Stimulated activated CD4-positive, alpha-beta T cell treated with anti-CD3 and anti-CD28 coated beads, Interleukin-12 subunit alpha, Interleukin-12 subunit beta, amount 100 ng/mL, for 4 hours (primary cell): ENCODE results near the gene HOXD12.

ENCODE experiments used
- DNase-seq: peaks from one replicate; pipeline ENCODE4 v3.0.0-alpha.2; 2020

The HOXD12 gene

DNA sequence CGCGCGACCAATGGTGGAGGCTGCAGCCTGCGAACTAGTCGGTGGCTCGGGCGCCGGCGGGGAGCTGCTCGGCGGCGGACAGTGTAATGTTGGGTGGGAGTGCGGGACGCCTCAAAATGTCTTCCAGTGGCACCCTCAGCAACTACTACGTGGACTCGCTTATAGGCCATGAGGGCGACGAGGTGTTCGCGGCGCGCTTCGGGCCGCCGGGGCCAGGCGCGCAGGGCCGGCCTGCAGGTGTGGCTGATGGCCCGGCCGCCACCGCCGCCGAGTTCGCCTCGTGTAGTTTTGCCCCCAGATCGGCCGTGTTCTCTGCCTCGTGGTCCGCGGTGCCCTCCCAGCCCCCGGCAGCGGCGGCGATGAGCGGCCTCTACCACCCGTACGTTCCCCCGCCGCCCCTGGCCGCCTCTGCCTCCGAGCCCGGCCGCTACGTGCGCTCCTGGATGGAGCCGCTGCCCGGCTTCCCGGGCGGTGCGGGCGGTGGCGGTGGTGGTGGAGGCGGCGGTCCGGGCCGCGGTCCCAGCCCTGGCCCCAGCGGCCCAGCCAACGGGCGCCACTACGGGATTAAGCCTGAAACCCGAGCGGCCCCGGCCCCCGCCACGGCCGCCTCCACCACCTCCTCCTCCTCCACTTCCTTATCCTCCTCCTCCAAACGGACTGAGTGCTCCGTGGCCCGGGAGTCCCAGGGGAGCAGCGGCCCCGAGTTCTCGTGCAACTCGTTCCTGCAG, 23.3 kb downstream of the HOXD12 start, which contains the start of gene HOXD9:
Gene HOXD9, plus strand, starts transcription at position 37 of the 728 bp plus-strand sequence. Its CDS starts 50 bp downstream, at position 87.
- no peak for DNase-seq

DNA sequence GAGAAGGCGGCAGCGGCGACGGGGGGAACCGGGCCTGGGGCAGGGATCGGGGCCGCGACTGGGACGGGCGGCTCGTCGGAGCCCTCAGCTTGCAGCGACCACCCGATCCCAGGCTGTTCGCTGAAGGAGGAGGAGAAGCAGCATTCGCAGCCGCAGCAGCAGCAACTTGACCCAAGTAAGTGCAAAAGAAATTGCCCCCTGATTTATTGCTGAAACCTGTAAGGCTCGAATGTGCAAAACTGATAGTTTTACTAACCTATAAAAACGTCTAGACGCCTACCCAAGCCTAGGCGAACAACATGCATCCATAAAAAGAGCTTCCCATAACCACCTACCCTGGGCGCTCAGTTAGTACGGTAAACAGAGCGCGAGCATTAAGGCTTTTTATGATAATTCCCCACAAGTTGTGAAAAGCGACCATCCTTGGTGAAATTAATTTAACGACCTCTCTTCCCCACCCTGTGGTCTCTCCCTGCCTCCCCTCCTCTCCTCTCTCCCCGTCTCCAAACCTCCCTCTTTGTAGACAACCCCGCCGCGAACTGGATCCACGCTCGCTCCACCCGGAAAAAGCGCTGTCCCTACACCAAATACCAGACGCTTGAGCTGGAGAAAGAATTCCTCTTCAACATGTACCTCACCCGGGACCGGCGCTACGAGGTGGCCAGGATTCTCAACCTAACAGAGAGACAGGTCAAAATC, 24.0 kb downstream of the HOXD12 start:
- no peak for DNase-seq

DNA sequence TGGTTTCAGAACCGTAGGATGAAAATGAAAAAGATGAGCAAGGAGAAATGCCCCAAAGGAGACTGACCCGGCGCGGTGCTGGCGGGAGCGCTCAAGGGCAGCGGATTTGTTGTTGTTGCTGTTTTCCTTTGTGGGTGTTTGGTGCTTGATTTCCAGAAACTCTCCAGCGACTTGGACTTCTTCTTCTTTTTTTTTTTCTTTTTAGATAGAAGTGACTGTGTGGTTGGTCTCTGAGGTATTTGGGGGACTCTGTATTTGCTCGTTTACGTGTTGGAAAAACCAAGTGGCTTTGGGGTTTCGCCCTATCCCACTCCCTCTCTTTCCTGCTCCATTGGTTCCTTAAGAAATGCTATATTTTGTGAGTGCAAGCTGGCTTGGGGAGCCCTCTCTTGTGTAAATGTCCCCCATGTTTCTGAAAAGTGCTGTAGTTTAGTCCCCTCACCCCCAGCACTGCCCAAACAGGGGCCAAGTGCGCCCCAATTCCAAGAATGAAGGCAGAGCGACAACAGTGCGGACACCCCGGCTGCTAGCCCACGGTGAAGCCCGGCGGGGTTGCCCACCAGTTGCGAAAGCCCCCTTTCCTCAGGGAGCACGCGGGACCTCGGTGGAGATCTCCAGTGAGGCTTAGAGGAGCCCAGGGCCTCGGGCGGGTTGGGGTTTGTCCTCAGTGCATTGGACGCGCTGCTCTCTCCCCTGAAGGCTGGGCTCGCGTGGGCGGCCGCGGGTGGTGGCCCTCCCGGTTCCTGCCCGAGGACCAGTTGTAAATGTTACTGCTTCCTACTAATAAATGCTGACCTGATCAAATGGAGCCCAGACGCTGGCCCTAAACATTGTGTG, 24.7 kb downstream of the HOXD12 start:
- no peak for DNase-seq

DNA sequence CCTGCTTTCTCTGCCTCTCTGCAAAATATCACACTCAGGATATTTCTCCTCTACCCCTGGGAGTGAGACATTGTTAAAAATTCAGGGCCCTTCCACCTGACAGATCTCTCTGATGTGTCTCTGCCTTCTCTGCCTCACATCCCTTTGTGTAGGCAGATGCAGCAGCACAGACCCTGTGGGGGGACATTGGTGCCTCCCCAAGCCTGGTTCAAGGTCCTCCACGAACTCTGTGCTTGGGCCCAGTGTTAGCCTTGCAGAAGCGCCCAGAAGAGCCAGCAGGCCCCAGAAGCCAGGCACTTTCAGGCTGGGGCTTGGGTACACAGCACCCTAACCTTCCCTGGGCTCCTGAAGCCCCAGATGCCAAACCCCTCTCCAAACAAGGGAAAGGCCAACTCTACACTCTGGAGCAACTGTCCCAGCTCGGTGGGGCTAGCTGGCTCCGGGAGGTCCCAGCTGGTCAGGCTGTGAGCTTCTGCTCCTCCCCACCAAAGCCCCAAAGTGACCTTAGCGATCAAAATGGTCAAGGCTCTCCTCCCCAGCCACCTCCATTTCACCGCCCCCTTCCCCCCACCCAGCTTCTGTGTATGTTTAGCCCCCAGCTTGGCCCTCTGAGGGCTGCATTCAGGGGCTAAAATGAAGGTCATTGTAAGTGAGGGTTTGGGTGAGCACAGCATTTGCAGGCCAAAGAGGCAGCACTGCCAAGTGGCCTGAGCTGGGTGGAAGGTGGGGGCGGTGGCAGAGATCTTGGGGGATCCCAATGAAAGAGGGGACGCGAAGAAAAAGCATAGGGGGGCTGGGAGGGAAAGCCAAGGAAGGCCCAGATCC, 25.6 kb downstream of the HOXD12 start:
- no peak for DNase-seq

DNA sequence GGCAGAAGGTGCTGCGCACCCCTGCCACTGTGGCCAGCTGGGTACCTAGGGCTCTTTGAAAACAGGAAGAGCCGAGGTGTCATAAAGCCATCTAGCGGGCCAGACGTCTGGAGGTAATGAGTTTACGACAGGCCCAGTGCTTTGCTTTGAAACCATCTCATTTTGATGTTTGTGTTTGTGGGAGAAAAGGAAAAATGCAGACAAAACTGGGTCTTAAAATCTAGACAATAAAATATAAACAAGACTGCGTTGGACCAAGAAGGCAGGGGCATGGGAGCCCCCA, 26.1 kb downstream of the HOXD12 start:
- no peak for DNase-seq

DNA sequence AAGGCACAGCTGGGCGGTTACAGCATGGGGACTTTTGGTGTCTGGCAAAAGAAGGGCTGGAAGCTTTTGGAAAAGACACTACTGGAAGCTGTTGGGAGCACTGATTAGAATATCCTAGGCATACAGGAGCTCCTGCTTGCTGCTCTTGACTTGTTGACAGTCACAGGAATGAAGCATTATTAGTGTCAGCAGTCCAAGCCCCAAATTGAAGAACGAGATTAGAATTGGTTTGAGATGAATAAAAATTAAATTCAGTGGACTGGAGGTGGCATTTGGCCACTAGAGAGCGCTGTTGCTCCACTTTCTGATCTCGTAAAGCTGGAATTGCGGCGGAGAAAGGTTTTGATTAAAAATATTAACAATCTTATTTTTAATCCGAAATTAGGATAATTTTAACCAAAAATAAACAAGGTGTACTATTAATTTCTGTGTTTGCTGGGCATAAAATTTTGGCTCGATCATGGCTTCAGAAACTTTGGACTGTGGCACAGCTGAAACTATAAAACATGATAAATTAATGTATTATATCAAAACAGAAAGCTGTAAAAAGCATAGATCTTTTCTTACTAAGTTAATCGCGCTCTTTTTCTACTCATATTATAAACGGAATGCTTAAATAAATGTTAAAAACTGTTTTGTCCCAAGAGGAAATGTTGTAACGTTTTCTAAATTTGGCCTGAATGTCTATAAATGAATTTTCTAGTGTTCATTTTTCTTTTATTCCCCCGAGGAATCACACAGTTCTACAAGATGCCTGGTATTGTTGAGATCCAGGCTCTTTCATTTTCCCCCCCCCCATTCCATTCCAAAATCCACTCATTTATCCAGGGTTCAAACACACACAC, 27.6 kb downstream of the HOXD12 start:
- DNase-seq: peak; percentile 71

DNA sequence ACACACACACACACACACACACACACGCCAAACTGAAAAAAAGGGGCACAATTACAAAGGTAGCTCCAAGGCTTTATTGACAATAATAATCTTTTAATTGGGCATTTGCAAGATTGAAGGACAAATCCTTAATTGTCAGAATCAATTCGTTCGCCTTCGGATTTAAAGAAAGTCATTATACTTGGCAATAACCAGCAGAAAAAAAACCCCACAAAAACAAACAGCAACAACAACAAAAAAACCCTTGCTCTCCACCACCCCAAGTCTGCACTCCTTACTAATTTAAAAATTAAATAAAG, 28.1 kb downstream of the HOXD12 start:
- no peak for DNase-seq

DNA sequence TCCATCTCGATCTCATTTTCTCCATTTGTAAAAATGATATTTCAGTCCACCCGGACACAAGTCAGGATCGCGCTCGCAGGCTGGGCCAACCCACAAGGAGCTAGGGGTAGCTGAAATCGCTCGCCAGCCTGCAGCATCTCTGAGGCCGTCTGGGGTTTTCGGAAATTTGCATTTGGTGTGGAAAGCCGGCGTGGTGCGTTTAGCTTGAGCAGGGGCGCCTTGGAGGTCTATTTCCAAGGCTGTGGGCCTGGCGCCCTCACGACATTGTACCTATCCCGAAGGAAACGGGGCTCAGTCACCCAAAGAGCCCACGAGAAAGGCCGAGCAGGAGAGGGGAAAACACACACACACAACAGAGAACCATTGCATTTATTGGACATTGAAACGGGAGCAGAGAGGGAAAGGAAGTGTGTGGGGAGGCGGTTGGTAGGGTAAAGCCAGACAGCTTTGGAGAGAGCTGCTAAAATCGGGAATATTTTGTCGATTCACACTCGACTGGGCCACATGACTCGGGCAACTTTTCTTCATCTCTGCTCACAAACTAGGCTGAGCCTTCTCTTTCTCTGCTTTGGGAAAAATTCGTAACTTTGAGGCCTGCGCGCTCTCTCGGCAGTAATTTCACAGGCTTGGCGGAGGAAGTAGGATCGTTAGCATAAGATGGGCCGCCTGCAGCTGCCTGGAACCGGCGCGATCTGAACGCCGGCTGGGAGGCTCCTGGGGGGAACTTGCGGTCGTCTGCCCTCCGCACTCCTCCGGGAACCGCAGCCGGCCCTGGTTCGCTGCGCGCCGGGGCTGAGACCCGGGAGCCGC, 28.8 kb downstream of the HOXD12 start:
- DNase-seq: no peak

DNA sequence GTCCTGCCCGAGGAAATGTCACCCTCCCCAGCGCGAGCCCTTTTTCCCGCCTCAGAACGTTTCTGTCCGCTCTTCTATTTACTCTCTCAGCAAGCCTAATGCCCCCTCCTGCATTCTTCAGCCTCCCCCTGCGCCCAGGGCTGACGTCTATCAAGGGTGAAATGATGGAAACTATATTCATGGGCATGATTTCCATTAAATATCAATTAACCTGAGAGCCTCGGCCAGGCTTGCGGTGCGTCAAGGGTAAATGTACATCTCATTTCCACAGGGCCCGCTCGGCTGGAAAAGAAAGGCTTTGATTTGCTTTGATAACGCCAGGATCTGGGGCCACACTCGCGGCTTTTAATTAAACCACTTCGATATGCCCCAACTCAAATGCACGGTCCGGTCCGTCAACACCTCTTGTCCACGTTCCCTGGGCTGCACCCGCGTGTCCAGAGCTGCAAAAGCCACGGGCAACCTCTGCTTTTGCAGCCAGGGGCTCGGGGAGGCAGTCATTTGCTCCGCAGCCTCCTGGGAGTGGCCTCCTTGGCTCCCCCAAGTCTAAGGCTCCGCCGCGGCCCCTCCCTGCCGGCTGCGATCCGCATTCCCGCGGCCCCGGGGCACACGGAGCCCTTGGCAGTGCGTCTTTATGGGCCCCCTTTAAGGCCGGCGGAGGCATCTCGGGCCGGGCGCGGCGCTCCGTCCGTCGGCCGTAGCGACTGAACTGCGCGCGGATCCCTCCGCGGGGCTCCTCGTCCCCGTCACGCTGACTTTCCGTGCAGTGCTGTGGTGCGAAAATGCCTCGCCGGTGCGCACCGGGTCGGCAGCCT, 29.6 kb downstream of the HOXD12 start, which contains the start of gene HOXD8:
Gene HOXD8, plus strand, starts transcription at position 724 of the 815 bp plus-strand sequence. CDS start 662 bp downstream, outside the sequence.
- no peak for DNase-seq

DNA sequence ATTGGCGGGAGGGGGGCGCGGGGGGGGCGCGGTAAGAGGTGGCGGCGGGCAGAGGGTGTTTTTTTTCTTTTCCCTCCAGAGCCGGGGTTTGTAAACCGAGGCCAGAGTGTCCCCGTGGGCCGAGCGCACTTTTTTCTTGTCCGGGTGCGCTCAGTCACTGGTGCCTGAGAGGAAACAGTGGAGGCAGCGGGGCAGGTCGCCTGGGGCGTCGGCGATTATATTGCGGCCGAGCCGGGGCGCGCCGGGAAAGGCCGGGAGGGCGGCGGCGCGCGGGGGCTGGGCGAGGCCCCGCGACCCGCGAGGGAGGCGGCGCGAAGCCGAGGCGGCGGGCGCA, 30.2 kb downstream of the HOXD12 start:
- no peak for DNase-seq

DNA sequence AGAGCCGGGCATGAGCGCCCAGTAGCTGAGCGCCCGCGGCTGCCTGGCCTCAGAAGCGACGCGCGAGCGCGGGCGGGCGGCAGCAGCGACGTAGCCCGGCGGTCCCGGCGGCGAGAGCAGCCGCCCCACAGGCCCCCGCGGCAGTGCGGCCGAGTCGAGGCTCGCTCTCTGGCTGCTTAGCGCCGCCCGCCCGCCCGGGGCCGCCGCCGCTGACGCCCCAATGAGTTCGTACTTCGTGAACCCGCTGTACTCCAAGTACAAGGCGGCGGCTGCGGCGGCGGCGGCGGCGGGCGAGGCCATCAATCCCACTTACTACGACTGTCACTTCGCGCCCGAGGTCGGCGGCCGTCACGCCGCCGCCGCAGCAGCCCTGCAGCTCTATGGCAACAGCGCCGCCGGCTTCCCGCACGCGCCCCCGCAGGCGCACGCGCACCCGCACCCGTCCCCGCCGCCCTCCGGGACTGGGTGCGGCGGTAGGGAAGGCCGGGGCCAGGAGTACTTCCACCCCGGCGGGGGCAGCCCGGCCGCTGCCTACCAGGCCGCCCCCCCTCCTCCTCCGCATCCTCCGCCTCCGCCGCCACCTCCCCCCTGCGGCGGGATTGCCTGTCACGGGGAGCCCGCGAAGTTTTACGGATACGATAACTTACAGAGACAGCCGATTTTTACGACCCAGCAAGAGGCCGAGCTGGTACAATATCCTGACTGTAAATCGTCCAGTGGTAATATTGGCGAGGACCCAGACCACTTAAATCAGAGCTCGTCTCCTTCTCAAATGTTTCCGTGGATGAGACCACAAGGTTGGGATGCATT, 30.8 kb downstream of the HOXD12 start:
- DNase-seq: no peak

DNA sequence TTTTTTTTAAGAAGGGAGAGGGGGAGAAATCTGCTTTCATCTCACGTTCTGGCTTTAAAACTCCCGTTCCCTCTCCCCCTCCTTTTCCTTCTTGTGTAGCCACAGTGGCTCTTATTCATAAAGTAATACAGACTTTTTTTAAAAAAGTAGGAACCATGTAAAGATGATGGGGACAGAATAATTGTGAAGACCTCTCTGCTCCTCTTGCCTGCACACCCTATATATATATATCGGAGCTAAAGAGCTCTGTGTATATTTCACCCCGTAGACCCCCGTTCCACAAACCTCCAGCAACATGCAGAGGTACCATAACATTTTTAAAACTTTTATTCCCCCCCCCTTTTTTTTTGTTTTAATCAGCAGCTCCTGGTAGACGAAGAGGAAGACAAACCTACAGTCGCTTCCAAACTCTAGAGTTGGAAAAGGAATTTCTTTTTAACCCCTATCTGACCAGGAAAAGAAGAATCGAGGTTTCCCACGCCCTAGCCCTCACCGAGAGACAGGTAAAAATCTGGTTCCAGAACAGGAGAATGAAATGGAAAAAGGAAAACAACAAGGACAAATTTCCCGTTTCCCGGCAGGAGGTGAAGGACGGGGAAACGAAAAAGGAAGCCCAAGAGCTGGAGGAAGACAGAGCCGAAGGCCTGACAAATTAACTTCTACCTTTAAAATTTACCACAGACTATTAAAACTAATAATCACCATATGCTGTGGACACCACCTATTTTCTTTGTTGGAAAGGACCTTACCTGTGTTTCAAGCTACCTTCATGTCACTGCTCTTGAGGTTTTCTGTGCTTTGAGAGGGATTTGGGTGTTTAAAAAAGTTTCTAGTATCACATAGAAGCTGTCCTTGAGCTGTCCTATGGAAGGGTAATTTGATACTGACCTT, 31.6 kb downstream of the HOXD12 start:
- DNase-seq: no peak

DNA sequence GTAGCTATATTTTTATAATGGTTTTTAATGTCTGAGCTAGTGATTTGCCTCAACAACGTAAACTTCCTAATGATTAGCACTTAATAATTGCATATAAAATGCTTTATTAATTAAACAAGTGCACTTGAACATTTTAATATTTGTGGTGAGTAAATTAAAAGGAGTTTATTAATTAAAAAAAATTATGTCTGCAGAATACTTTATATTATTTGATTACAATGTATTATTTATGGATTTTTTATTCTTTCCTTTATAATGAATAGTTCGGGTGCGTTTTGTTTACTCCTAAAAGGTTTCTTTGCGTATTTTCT, 32.2 kb downstream of the HOXD12 start:
- DNase-seq: no peak

DNA sequence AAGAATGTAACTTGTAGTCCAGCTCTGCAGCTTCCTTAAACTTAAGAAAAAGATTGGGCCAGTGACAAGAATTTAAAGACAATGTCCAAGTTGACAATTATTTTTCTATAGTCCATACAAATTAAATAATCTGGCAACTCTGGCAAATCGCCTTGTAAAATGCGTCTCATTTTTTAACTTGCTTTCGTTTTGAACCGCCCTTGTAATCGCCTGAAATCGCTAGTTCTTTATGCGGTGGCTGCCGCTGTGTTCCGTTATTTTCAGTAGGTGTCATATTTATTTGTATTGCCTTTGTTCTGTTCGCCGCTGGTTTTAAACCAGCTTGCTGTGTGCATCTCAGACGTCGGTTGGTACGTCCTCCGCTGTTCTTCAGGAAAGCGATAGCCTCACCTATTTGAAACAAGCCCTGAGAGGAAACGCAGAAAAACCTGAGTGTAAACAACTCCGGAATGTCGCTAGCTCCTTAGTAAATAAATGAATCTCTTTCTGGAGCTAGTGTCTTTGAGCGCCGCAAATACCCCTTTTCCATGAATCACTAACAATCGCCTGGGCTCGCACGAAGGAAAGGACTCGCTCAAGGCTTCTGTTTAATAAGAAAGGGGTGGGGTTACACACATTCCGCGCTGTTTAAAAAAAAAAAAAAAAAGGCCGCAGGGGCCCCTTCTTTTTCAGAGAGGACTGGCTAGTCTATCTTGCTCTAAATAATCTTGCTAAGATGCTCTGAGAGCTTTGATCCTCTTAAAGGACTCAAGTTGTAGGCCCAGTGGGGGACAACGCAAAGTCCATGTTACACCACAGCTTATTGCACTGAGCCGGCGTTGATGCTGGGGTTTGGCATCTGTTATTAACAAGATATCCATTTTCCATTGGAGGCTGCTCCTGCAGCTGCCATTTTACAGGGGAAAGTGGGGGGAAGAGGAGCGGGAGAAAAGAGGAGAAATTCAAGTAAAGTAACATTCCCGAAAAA, 32.9 kb downstream of the HOXD12 start:
- no peak for DNase-seq

DNA sequence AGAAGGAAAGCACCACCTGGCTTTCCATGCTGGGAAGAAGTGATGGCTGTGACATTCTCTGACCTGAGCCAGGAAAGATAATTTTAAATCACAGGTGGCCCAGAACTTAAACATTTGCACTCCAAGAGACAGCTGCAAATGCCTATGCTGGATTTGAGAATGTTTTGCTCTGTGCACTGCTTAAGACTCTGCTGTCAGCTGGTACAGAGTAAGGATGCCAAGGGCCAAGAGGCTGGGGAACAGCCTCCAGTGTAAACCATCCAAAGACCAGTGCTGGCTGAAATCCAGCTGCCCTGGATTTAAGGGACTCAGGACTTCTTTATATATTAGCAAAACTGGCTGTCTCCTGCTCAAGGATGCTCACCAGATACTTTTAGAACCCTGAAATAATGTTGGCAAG, 33.8 kb downstream of the HOXD12 start:
- DNase-seq: no peak

DNA sequence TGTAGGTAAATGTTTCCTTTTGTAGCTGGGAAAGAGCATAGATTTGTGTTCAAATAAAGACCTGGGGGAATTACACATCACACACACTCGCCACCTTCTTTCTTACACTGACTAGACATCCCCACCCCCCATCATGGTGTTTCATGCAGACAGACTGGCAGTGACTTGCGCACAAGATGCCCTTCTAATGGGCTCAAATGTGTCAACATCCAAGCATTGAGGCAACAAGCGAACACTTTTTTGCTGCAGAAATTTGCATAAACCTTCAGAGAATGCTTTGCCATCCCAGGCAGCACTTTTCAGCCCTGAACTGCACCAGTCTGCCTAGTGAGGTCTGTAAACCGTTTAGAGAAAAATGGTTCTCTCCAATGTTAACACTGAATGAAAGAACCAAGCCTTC, 34.4 kb downstream of the HOXD12 start:
- DNase-seq: no peak

DNA sequence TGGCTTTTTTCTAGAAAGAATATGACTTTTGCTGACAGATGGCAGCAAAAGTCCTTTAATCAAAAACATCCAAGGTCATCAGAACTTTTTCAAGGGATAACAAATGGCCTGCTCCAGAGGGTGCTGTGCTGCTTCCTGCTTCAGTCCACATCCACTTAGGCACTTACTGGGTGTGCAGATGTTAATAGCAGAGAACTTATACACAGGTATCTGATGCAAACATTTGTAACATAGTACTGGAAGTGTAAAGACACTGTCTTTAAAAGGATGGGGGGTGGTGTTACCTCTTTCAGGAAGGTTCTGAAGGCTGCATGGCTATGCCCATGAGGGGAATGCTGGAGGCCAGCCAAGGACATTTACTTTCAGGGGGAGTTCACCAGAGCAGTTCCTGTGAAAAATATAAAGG, 35.4 kb downstream of the HOXD12 start:
- DNase-seq: no peak
